Inflammatory macrophage treated with lipopolysaccharide for 1 hour (primary cell): Measurements from ENCODE around the gene TICAM1.
A peak's percentile ranks its signal among the peaks of the same experiment; 100 is the strongest.
"Not testable (repeated sequence)": the region's sequence is repeated elsewhere in the genome, so short reads cannot be mapped to it uniquely, and the experiment has no call there.

Source experiments
- DNase-seq, 2 donors: peaks; one replicate each; pipeline ENCODE4 v3.0.0-alpha.2; 2020 to 2022

TICAM1 gene

DNA sequence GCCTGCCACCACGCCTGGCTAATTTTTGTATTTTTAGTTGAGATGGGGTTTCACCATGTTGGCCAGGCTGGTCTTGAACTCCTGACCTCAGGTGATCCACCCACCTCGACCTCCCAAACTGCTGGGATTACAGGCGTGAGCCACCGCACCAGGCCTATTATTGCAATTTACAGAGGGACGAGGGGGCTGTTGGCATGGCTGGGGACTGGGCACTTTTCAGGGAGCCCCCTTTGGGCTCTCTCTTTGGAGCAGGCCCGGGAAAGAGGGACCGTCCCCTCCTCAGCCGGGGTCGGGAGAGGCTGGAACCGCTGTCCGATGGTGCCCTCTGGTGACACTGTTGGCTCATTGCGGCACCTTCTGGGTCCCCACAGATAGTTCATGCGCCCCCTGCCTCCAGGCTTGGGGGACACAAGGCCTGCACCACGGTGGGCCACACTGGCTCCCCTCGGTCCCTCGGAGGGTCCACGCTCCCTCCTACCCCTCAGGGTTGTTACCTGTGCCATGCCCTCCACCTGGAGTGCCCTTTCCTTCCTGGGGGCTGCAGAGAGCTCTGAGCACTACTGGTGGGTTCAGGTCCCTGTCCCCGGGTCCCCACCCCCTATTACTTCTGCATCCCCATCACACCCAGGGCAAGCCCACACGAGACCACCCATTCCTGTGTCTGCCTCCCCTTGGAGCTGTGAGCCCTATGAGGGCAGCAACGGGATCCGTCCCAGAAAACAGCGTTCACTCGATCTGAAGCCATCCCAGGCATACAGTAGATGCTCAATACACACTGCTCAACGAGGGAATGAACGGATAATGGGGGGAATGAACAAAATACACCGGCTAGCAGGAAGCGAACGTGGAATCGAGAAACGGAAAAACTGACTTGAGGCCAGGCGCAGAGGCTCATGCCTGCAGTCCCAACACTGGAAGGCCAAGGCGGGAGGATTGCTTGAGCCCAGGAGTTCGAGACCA lies 27.5 kb downstream of the TICAM1 start:
- peak; percentile 33 to 76 for DNase-seq

GRCh38 chr19:4802711-4803110 lies 28.8 kb downstream of the TICAM1 start:
- DNase-seq, result no peak

DNA sequence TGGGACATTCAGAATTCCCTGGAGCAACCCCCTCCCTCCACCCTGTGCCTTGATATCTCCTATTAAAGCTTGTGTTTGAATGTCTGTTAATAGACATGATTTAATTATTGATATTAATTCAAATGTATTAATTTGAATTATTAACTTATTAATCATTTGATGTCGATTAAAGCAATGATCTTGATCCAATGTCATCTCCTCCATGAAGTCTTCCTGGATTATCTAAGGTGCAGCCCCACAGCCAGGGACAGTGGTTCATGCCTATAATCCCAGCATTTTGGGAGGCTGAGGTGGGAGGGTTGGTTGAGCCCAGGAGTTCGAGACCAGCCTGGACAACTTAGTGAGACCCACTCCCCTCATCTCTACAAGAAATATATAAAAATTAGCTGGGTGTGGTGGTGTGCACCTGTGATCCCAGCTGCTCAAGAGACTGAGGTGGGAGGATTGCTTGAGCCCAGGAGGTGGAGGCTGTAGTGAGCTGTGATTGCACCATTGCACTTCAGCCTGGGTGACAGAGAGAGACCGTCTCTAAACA lies 30.4 kb downstream of the TICAM1 start:
- no peak for DNase-seq

GRCh38 chr19:4800591-4801081 lies 30.9 kb downstream of the TICAM1 start:
- no peak for DNase-seq

DNA sequence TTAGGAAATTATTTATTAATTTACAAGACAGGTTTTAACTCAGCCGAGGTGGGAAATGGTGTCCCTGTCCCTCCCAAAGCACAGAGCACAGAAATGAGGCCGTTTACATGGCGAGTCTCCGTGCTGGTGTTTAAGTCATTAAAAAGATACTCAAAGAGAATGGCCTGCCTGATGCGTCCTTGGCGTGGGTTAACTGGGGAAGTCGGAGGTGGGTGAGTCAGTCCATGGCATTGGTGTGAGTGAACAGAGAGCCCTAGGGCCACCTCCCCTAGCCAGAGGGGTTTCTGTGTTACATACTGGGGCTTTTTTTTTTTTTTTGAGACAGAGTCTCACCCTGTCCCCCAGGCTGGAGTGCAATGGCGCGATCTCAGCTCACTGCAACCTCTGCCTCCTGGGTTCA lies 36.1 kb downstream of the TICAM1 start:
- DNase-seq, result peak; percentile 42 to 65

DNA sequence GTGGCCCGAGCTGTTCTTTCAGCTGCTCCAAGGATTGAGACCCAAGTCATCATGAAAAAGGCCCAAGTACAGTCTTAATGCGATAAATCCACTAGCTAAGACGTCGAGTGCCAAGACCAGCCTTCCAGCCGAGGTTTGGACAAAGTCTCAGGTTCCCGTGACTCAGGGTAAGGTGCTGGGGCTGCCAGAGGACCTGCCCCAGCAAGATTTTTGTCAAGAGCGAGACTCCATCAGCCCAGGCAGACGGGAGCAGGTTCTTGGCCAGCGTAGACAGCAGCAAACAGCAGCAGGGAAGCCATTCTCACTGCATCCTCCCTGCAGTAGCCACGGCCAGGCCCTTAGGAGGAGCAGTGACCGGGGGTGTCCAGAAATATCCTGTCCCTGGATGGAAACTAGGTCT lies 36.5 kb downstream of the TICAM1 start:
- no peak for DNase-seq

DNA sequence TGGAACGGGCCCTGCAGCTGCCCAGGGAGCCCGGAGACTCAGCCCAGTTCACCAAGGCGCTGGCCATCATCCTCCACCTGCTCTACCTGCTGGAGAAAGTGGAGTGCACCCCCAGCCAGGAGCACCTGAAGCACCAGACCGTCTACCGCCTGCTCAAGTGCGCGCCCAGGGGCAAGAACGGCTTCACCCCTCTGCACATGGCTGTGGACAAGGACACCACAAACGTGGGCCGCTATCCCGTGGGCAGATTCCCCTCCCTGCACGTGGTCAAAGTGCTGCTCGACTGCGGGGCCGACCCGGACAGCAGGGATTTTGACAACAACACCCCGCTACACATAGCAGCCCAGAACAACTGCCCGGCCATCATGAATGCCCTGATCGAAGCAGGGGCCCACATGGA lies 38.2 kb downstream of the TICAM1 start:
- DNase-seq, result not testable (repeated sequence)

GRCh38 chr19:4792866-4793195 lies 38.7 kb downstream of the TICAM1 start:
- not testable (repeated sequence) for DNase-seq

GRCh38 chr19:4792019-4792865 lies 39.3 kb downstream of the TICAM1 start:
- DNase-seq, result not testable (repeated sequence)

- DNase-seq, result peak; percentile 100
These were observed 40.1 kb downstream of the TICAM1 start, which contains the start of gene FEM1A for GRCh38 chr19:4791183-4792018. Gene FEM1A (plus strand): TSS chr19:4791734. CDS start chr19:4791855, 121 bp downstream.

GRCh38 chr19:4786412-4787016 lies 45.0 kb downstream of the TICAM1 start:
- not testable (repeated sequence) for DNase-seq

GRCh38 chr19:4781801-4782200 lies 49.7 kb downstream of the TICAM1 start:
- DNase-seq, result no peak

DNA sequence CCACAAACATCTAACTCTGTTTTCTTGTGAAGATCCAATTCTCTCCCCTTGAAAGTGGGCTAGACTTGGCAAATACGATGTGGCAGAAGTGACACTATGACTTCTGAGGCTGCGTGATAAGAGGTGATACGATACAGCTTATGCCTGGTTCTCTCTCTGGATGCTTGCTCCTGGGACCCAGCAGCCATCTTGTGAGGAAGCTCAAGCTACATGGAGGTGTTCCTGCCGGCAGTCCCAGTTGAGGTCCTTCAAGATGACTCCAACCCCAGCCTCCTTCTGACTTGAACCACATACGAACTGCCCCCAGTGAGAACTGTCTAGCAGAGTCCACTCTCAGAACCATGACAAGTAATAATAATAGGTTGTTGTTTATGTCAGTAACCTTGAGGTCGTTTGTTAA lies 50.7 kb downstream of the TICAM1 start:
- no peak for DNase-seq

GRCh38 chr19:4778124-4778523 lies 53.4 kb downstream of the TICAM1 start:
- DNase-seq, result not testable (repeated sequence)

- no peak for DNase-seq
These were observed 54.9 kb downstream of the TICAM1 start for GRCh38 chr19:4776436-4777211.

DNA sequence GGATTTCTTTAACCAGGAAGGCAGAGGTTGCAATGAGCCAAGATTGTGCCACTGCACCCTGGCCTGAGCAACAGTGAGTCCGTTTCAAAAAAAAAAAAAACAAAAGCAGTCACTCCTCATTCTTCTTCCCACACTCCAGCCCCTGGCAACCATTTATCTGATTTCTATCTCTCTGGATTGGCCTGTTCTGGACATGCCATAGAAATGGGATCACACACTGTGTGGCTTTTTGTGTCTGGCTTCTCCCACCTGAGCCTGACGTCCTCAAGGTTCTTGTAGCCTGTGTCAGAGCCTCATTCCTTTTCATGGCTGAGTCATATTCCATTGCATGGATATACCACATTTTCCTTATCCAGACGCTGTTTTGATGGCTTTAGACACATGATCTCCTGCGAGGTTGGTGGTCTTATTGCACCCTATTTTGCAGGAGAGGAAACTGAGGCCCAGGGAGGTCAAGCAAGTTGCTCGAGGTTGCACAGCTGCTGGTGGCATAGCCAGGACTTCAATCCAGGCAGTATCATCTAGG lies 55.8 kb downstream of the TICAM1 start:
- DNase-seq, result no peak

GRCh38 chr19:4774136-4774535 lies 57.4 kb downstream of the TICAM1 start:
- no peak for DNase-seq

DNA sequence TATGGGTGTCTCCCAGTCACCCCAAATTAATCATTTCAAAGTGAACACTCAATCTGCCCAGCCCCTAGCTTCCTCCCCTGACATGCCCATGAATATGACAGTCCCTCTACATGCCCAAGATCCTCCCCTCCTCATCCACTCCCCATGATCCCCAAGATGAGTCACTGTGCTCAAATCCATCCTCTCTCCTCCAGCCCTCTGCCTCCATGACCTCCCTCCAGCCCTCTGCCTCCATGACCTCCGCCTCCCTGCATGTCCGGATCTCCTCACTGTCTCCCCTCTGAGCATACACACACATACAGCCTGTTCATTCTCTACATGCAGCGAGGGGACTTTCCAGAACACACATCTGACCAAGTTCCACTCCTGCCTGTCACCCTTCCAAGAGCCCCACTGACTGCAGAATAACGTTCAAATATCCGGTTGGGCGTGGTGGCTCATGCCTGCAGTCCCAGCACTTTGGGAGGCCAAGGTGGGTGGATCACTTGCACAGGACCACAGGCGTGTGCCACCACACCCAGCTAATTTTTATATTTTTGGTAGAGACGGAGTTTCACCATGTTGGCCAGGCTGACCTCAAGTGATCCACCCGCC lies 58.4 kb downstream of the TICAM1 start:
- no peak for DNase-seq

- no peak for DNase-seq
These were observed 58.9 kb downstream of the TICAM1 start for GRCh38 chr19:4772566-4772965.
